ENCODE results near the gene BCR.
A peak's percentile ranks its signal among the peaks of the same experiment; 100 is the strongest.
"Not testable (repeated sequence)": the region's sequence is repeated elsewhere in the genome, so short reads cannot be mapped to it uniquely, and the experiment has no call there.

BCR gene

DNA sequence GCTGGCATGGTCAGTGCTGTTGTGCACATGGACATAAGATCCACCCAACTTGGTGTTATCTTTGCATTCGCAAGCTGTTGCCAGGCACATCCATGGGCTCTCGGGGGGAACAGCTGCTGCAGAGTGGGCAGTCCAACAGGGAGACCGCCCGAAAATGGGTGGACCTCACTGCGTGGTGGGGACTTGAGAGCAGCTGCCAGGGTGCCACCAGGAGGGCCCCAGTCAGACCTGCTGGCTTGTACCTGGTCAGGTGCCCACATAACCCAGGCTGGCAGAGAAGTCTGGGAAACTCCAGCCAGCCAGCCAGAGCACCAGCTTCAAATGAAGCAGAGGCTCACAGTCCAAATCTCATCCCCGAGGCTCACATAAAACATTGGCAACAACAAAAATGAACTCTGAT lies 120.2 kb downstream of the BCR start:
- no peak for DNase-seq

DNA sequence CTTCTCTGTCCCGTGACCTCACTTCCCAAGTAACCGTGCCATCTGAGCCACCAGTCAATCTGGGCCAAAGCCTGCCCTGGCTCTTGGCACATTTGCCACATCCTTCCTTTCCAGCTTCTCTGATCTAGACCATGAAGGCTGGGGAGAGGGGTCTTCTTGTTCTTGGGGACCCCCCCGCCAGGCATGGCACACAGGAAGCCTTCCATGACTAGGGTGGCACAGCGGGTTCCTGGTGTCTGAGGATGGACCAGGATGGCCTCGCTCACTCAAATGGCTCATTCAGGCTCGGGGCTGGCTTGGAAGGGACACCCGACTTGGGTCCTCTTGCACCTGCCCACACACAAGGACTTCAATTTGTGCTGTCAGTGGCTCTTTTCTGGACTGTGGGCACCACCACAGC lies 121.3 kb downstream of the BCR start:
- DNase-seq, result no peak

DNA sequence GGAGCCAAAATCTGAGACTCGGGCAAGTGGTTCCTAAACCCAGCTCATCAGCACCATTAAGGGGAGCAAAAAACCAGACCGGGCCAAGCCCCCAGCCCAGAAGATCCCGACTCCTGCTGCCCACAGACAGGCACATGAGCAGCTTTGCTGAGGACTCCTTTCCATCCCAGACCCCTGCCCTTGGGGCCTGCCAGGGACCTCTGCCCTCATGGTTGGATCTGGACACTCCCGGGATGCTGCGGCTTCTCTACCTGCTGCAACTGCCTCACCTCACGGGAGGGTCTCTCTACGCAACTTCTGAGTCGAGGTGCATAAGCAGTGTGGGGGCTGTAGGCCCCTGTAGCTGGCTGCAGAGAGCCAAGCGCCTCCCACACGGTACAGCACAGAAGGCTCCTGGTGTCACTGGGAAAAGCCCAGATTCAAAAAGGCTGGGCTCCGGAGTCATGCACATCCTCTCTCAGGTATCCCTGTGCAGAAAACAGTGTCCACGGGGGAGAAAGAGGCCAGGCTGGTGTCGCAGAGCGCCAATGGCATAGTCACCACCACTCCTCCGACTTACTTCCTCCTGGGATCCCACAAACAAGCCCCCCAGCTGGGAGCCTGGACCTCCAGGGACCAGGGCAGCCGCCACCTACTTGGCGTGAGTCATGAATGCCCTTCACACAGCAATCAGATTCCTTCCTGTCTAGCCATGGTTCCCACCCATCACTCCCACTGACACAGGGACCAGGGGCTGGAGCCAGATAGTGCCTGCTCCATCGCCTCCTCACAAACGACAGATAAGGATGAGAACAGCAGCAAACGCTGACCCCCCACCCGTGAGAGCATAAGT lies 122.1 kb downstream of the BCR start:
- DNase-seq, result no peak

DNA sequence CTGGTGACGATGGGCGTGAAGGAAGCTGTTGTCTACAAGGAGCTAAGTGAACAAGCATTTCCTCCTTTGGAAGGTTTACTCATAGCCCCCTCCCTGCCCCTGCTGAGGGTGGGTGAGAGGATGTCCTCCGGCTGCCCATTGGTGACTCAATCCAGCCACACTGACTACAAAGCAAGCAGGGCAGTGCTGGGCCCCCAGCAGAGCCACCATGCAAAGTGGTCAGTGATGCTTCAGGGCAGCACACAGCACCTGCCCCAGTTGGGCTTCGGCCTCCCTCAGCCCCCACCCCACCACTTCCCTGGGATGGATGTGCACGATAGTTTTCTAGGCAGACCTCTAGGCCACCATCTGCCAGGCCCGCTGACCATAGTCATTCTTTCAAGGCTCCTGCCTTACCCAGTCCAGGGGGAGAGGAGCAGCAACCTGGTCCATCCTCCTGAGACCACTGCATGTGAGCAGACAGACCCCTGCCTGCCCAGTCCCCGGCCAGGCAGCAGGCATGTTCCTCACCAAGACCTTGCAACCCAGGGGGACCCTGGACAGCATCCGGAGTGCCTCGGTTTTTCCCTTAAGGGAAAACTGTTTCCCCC lies 125.1 kb downstream of the BCR start:
- DNase-seq, result no peak

DNA sequence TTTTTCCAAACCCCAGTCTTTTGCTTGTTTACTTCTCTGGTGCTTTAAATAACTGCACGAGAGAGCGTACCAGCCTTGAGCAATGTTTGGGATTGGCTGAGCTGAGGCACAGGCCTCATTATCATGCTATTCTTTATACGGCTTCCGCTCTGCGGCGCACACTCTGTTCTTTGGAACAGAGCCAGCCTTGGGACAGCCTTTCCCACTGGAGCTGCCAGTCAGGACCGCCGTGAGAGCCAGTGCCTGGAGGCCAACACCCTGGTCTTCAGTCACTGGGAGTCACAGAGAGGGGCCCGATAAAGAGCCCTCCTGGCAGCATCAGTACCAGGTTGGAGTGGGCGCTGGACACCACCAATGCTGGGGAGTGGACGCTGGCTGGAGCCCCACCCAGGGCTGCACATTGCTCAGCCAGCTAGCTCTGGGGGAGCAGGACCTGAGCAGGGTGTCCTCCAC lies 125.6 kb downstream of the BCR start:
- DNase-seq, result no peak

DNA sequence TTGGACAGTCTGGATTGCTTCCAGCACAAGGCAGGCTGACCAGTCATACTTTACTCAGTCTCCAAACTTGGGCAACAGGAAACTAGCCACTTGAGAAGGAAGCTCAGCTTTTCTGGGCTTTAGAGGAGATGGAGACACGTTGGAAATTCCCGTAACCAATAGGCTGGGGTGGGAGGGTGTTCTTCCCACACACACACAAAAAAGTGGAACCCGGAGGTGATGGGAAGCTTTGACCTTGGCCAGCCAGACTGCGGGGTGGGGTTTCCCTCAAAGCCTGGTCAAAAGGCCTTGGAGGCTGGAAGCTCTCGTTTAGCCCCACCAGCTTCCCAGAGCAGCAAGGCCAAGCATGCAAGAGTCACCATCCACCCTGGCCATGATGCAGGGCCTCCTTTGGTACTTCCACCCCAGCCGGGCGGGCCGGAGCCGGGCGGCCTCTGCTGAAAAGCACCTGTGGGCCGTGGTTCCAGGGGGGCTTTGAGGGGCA lies 126.2 kb downstream of the BCR start:
- no peak for DNase-seq

DNA sequence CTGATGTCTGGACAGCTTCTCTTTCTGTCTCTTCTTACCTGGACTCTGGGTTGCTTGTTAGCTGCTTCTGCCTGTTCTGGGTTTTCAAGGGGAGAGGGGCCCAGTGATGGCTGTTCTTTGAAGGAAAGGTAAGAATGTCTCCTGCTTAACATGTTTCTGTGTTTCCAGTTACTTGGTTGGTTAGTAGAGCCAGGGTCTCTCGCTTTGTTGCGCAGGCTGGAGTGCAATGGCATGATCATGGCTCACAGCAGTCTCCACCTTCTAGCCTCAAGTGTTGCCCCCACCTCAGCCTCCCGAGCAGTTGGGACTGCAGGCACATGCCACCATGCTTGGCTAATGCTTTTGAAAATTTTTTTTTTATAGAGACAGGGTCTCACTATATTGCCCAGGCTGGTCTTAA lies 126.6 kb downstream of the BCR start:
- DNase-seq, result no peak

DNA sequence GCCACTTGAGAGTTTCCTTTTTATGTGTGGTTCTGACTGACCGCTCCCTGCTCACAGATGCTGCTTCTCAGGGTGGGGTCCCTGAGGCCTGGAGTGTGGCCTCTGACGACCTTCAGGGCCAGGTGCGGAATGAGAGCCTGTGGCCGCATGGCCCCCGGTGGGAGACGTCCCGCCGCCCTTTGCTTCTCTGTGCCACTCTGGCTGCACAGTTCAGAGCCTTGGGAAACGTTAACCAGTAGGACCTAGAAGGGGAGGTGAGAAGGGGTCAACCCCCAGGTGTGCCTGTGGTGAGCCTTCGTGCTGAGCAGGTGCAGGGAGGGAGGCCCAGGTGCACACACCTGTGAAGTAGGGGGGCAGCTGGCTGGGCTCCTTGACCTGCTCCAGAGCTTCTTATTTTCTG lies 127.2 kb downstream of the BCR start:
- not testable (repeated sequence) for DNase-seq

DNA sequence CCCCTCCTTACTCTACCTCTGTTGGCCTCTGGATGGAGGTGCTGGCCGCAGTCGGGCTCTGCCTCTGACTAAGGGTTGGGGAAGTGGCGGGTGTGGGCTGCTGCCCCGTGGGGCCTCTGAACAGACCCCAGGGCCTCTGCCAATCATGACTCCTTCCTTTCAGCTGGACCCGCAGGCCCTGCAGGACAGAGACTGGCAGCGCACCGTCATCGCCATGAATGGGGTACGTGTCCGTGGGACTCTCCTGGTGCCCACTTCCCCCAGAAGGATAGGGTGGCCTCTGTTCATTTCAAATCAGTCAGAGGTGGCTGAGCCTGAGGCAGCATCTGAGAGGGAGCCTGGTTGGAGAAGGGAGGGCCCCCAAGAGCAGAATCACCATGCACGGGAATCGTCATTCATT lies 129.0 kb downstream of the BCR start:
- not testable (repeated sequence) for DNase-seq

DNA sequence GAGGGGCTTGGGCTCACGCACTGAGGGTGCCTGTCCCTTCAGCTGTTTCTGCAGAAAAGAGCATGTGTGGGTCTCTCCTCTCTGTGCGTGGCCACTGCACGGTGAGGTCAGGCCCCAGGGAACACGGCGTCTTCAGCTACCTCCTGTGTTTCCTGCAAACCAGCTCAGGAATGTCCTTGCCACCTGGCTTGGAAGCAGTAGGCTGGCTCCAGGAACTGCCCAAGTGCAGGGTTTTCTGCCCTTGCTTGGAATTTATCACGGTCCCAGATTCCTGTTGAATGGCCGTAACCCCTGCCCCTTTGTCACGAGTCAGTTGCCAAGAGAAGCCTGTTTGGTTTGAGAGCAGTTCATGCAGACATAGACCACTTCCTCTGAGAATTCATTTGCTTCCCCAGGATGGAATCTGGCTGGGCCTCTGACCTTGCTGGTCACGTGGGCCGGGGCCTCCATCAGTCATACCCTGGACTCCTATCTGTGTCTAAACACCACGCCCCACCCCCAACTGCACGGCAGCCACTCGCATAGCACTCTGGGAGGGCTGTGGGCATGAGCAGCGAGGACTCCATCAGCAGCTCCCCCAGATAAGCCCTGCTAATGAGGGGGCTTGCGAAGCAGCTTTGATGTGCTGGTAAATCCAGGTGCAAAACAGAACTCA lies 130.3 kb downstream of the BCR start:
- not testable (repeated sequence) for DNase-seq

DNA sequence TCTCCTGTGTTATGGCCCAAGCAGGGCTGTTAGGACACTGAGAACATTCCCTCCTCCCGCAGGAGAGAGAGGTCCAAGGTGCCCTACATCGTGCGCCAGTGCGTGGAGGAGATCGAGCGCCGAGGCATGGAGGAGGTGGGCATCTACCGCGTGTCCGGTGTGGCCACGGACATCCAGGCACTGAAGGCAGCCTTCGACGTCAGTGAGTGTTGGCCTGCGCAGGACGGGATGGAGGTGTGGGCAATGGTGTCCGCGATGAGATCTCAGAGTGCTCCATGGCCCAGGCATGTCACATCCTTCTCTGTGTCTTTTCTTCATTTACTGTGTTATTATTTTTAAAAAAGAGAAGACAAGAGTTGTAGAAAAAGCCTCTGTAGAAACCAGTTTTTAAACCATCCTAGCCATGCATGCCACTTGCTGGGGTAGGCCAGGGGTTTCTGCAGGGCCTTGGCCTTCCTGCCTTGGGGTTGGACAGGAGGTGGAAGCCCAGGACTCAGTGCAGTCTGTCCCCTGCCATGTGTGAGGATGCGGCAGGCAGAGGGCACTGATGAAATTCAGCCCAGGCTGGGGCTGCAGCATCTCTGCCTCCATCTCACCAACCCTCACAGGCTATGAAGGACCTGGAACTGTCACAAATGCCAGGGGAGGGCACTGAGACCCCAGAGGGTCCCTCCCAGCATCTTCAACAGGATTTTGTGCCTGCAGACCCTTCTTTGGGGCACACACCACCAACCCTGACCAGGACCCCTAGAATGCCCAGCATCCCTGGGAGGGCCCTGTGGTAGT lies 131.5 kb downstream of the BCR start:
- not testable (repeated sequence) for DNase-seq

DNA sequence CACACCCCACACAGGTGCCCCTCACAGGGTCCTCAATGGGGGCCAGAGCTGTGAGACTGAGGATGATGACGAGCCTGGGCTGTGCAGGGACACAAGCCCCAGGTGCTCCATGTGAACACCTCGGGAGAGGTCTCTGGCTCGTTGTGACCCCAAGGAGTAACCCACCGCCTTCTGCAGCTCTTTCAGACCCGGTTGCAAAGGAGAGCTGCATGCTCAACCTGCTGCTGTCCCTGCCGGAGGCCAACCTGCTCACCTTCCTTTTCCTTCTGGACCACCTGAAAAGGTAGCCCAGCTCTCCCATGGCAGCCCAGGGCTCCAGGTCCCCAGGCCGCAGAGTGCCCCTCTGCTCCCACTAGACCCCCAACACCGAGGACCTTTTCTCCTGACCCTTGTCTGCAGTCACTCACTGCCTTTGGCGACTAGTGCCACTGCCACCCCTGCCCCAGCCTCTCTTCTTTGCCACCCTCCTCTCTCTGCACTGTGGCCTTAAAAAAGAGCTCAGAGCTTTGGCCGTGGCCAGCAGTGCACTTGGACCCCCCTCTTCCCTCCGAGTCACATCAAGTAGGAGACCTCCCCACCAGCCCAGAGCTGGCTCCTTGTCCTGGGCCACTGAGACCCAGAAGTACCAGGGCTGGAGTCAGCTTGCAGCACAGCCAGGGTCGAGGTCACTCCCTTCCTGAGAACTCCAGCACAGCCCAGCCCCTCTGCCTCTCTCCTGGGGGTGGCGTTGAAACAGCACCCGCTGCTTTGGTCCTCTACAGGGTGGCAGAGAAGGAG lies 133.7 kb downstream of the BCR start:
- no peak for DNase-seq

DNA sequence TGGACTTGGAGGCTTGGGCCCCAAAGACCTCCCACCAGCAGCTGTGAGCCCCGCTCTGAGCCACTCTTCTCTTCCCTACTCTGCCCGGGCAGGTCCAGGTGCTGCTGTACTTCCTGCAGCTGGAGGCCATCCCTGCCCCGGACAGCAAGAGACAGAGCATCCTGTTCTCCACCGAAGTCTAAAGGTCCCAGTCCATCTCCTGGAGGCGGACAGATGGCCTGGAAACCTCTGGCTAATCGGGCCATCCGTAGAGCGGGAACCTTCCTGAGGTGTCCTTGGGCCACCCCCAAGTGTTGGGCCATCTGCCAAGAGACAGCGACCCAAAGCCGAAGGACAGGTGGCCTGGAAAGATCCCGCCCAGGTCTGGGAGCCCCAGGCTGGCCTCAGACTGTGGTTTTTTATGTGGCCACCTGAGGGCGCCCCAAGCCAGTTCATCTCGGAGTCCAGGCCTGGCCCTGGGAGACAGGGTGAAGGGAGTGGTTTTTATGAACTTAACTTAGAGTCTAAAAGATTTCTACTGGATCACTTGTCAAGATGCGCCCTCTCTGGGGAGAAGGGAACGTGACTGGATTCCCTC lies 135.1 kb downstream of the BCR start:
- DNase-seq, result peak; percentile 93

DNA sequence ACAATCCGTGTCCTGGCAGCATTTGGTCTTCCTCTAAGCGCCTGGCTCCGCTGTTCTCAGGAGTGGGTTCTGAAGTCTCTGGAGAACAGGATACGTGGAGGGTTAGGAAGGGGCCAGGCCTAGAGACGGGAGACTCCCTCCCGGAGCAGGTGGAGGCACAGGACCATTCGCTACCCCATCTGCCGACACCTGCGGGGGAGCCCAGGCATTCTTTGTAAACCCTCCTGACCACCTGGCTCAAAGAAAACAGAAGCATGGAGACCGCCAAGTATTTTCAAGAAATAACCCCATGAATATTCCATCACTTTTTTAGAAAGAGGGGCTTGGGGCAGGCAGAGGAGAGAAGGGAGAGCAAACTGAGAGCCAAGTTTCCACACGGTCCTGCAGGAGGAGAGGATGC lies 136.3 kb downstream of the BCR start:
- DNase-seq, result not testable (repeated sequence)

DNA sequence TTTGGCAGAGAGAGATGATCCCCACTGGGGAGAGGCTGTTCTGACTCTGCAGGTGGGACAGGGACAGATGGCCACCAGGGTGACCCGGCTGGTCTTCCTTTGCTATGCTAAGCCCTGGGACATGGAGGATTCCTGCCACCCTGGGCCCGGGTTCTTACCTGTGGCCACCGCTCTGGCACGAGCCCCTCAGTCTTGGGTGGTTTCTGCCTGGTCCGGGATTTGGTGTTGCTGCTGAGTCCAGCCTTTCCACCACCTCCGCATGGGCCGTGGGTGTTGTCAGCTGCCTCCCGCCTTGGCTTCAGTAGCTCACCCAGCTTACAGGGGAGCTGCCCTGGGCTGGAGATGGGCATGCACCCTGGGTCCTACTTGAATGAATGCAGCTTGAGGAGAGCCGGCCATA lies 138.0 kb downstream of the BCR start:
- DNase-seq, result not testable (repeated sequence)

DNA sequence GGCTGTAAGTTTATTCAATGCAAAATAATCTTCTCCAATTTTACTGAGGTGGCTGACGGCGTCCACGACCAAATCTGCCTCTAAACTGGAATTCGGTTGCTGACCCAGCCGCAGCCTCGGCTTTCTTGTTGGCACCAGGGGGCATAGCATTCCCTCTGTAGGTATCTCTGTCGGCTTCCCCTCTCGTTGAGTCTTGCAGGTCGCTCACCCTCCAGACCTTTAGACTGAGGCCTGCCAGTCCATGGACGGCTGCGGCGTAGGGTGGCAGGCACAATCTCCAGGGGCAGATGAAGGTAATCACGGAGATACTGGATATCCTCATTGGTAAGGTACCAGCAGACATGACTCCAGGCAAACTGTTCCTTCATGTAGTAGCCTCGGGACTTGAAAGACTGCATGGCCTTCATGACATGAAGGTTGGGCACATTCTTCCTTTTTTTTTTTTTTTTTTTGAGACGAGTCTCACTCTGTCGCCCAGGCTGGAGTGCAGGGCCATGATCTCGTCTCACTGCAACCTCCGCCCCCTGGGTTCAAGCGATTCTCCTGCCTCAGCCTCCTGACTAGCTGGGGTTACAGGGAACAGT lies 142.3 kb downstream of the BCR start:
- DNase-seq, result not testable (repeated sequence)

DNA sequence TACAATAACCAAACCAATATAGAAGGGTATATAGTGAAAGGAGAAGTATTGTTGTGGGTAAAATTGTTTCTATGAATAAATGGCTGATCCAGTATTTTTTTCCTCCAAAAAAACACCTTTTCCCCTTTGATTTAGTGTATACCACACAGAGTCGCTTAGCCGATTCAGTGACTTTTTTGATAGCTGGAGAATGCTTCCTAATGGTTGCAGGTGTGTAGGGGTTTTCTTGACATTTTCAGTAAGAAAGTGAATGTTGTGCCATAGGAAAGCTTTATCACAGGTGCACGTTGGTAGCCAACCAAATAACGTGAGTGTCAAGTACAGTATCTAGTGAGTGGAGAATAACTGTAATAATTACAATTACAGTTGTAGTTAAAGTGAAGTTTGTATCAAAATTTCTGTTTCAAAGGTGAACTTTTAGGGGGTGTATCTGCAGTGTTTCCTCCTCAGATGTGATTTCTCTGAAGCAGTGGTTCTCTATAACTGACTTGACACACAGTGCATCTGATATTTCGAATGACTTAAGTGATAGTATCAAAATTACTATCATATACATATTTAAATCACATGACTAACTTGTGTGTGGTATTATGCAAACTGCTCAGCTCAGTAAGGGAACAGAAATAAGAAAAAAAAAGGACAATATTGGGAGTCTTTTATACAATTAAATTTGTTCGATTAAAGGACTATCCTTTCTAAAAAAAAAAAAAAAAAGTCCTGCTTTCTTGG lies 143.8 kb downstream of the BCR start:
- DNase-seq, result not testable (repeated sequence)

DNA sequence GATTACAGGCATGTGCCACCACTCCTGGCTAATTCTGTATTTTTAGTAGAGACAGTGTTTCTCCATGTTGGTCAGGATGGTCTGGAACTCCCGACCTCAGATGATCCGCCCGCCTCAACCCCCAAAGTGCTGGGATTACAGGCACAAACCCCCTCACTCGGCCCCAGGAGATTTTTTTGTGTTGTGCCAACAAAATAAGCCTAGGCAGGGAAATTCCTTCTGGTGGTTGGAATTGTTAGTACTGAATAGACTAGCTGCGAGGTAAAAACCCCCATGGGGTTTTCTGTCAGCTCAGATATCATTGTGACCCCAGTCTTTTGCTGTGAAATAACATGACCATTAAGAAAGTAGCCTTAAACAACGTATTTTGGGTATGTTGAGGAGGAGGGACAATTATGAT lies 144.9 kb downstream of the BCR start:
- no peak for DNase-seq

DNA sequence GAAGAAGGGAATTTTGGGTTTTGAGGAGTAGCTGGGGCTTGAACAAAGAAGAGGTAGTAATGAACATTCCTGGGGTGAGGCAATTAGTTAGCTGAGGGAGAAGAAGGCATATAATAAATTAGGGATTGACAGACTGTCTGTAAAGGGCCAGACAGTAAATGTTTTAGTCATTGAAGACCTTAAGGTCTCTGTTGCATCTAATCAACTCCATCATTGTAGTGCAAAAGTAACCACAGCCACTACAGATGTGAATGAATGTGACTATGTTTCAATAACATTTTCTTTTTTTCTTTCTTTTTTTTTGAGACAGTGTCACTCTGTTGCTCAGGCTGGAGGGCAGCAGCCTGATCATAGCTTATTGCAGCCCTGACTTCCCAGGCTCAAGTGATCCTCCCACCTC lies 153.5 kb downstream of the BCR start:
- not testable (repeated sequence) for DNase-seq

DNA sequence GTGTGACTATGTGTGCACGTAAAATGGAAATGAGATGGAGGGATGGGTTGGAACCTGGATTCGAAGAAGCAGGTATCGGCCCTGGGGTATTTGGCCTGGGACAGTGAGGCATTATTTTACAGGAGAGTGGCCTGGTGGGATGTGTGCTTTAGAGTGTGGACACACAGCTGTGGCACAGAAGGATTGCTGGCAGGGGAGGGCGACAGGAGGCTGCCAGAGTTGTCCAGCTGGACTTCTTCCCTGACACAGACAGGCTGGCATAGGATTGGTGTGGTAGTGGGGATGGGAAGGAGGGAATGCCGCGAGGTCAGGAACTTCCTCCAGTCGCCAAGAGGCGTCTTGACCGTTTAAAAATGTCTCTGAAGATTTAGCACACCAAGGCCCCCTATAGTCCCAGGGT lies 157.4 kb downstream of the BCR start:
- DNase-seq, result not testable (repeated sequence)
